ENCODE data around the gene SURF1. TPM values are rescaled to one million over a fixed set of nuclear protein-coding genes. Genes with fewer than 3 reads are reported as not detected.
A peak's percentile ranks its signal among the peaks of the same experiment; 100 is the strongest.
"Not testable (repeated sequence)": the region's sequence is repeated elsewhere in the genome, so short reads cannot be mapped to it uniquely, and the experiment has no call there.

Gene SURF1
- total RNA-seq, 1 experiment from 2014 or later = 29.3 TPM

DNA sequence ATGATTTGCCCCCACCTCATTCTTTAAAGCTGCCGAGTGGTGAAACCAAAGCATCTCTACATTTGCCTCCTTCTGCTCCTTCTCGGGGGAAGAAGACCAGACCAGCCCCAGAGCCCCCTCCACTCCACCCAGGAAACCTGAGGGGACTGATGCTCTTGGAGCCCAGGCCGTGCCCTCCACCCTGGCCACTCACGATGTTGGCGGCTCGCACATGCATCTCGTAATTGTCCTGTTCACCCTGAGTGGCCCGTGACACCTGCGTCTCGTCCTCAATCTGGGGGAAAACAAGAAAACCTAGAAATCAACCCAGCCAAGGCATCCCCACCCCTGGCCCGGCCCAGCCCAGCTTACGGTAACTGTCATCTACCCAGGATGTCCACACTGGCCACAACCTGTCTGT lies 11.3 kb downstream of the SURF1 start:
- DNase-seq (ENCODE audit: low read depth) = no peak

DNA sequence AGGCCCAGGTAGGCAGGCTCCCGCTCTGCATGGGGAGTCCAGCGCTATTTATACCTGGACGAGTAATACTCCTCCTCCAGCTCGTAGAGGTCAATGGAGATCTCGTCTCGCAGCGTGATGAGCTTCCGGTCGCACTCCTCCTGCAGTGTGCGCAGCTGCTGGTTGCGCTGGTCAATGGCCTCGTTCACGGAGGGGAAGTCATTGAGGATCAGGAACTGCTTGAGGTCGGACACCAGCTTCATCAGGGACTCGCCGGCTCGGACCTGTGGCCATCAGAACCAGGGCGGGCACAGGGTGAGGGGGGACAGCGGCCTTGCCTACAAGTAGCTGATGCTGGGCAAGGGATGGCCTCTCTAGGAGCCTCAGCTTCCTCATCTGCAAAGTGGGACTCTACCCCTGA lies 12.2 kb downstream of the SURF1 start:
- no peak for DNase-seq (ENCODE audit: low read depth)

DNA sequence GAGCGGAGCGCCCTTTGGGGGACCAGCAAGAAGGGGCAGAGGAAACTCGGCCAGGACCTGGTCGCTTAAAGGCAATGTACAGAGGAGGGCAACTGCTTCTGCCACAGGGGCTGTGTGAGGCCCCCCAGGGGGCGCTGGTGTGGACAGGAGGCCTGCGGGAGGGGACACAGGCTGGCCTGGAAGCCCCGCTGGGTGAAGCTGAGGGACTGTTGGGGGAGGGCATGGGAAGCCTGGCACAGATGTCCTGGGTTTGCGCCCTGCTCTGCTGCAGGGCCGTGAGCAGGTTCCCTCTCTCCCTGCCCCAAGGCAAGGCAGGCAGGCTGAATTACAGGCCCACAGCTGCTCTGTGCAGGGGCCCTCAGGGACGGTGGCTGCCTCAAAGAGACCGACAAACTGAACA lies 13.7 kb downstream of the SURF1 start:
- no peak for DNase-seq (ENCODE audit: low read depth)

GRCh38 chr9:133342069-133342406 lies 14.2 kb downstream of the SURF1 start:
- no peak for DNase-seq (ENCODE audit: low read depth)

GRCh38 chr9:133341369-133342068 lies 14.8 kb downstream of the SURF1 start:
- DNase-seq (ENCODE audit: low read depth) = no peak

GRCh38 chr9:133340916-133341315 lies 15.4 kb downstream of the SURF1 start:
- no peak for DNase-seq (ENCODE audit: low read depth)

GRCh38 chr9:133340256-133340655 lies 16.0 kb downstream of the SURF1 start:
- DNase-seq (ENCODE audit: low read depth) = no peak

DNA sequence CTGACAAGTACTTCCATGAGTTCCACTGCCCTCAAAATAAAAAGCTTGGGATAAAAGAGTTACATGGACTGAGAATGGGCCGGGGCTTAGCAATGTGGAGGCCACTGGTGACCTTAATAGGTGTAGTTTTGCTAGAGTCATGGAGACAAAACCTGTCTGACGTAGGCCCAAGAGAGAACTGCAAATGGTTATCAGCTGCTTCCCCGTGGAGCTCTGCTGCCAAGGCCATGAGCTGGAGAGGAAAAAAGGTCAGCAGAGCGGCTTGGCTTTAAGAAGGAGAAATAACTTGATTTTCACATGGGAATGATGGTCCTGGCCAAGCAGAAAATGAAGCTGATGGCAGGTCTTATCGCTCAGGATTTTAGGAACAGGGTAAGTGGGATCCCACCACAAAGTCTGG lies 16.6 kb downstream of the SURF1 start:
- DNase-seq (ENCODE audit: low read depth) = no peak

- DNase-seq (ENCODE audit: low read depth) = peak; percentile 87
Observed at GRCh38 chr9:133335924-133336811, 20.1 kb downstream of the SURF1 start, which contains the start of gene SURF6. TSS of gene SURF6 (minus strand) at chr9:133336188. CDS start at chr9:133336132, 56 bp downstream.

GRCh38 chr9:133334888-133335287 lies 21.4 kb downstream of the SURF1 start:
- not testable (repeated sequence) for DNase-seq (ENCODE audit: low read depth)

DNA sequence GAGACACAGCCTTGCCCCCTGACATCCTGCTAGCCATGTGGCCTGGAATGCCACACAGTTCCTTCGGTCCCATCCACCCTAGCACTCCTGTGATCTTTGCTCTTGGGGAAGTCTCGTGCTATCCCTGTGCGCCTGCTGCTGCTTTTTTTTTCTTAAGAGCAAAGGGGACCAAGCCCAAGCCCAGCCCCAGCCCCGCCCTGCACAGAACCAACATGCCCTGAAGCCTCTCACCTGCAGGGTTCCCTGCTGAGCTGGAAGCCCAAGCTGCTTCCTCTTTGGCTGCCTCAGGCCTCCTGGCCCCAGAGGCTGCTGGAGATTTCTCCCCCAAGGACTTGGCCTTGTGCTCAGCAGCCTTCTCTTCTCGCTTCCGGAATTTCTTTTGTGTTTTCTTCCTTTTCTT lies 22.1 kb downstream of the SURF1 start:
- no peak for DNase-seq (ENCODE audit: low read depth)

GRCh38 chr9:133333566-133333965 lies 22.7 kb downstream of the SURF1 start:
- DNase-seq (ENCODE audit: low read depth) = no peak

DNA sequence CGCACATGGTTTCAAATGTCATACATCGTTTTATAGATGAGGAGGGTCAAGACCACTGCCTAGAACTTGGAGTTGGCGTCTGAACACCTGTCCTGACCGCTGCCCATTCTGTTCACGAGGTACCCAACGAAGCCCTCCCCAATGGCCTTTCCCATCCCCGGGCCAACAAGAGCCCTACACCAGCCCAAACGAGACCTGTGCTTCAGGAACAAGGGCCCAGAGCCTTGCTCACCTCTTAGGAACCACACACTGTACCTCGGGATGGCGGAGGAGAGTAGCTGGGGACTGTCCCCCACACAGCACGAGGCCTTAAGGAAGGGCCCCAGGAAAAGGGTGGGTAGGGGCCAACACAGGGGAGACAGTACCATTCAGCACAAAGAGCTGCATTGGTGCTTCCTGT lies 23.3 kb downstream of the SURF1 start:
- no peak for DNase-seq (ENCODE audit: low read depth)

GRCh38 chr9:133332381-133332730 lies 23.9 kb downstream of the SURF1 start:
- DNase-seq (ENCODE audit: low read depth) = no peak

DNA sequence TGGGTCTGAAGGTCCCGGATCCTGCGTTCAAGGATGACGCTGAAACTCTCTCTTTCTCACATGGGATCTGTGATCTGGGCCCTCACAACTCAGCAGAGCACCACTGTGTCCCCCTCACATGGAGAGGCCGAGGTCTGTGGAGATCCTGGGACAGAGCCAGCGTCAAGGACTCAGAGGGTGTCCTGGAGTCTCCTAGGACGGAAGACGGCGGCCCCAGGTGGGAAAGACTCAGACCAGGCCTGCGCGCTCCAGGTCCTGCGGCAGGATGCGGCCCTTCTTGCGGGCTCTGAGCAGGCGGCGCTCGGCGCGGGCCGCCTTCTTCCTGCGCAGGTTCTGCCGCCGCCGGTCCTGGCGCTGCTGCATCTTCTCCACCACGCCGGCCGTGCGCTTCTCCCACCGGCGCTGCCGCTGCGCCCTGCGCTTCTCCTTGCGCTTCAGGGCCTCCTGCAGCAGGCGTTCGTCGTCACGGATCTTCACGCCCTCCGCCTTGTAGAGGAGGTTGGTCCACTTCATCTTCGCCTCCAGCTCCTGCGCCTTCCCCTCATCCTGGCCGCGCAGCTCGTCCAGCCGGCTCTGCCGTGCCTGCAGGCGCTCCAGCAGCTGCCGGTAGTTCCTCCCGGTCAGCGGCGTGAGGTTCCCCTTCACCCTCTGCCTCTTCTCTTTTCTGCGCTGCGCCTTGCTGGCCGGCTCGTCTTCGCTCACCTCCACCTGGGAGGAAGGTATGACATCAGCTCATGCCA lies 24.5 kb downstream of the SURF1 start:
- no peak for DNase-seq (ENCODE audit: low read depth)

- DNase-seq (ENCODE audit: low read depth) = no peak
Observed at GRCh38 chr9:133331221-133331620, 25.1 kb downstream of the SURF1 start.

- peak; percentile 29 for DNase-seq (ENCODE audit: low read depth)
Observed at GRCh38 chr9:133329306-133330156, 26.8 kb downstream of the SURF1 start.

DNA sequence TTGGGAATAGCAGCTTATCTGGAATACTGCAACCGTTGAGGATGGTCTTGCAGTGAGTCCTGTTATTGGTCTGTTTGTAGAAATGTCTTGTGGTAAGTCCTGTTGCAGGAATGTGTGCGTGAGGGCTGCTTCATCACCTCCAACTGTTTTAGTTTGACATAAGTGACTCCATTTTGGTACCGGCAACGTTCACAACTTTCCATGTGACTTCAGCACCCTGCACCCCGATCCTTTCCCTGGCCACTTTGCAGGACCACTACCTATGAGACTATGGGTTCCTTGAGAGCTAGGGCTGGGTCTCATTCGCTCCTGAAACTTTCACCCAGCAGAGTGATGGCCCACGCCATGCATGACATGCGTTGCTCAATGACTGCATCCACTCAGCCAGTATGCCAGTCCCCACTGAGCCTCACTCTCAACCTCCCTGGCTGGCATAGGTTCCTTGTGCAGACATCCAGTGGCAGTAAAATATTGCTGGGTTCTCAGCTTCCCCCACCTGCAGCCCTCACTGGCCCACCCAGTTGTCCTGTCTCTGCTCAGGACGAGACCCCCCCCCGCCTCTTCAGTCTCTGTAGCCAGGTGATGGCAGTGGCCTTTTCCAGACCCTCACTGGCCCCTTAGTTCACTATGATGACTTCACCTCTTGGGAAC lies 28.3 kb downstream of the SURF1 start:
- DNase-seq (ENCODE audit: low read depth) = no peak

GRCh38 chr9:133327021-133327420 lies 29.3 kb downstream of the SURF1 start:
- DNase-seq (ENCODE audit: low read depth) = not testable (repeated sequence)

DNA sequence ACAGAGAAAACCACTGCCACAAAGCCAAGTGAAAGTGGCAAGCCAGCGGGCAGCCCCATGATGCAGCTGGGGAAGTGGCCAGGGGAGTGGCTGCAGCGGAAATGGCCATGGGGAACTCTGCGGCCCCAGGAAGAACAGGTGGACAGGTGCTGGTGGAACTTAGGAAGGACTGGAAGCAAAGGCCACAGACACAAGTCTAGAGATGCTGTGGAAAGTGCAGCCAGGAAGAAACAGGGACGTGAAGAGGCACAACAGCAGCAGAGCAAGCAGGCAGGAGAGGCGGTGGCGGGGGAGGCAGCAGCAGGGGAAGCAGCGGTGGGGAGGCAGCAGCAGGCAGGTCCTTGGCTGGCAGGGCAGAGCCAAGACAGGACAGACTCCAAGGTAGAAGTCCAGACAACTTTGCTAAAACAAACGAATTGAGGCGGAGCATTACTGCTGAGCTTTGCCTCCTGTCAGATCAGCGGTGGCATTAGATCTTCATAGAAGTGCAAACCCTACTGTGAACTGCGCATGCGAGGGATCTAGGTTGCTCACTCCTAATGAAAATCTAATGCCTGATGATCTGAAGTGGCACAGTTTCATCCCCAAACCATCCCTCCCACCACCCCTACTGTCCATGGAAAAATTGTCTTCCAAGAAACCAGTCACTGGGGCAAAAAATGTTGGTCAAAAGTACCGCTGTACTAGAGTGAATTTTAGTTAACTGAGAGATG lies 32.1 kb downstream of the SURF1 start:
- DNase-seq (ENCODE audit: low read depth) = no peak
